Right lobe of liver (tissue), 4 donors: ENCODE measurements around the gene DNASE1L3.

ENCODE experiments used
- POLR2A ChIP-seq: fragments of 450-650 bp; IDR thresholded peaks from one replicate; pipeline ENCODE4 v1.6.1; 2017; ENCODE audit warnings: antibody characterized with exemption, mild to moderate bottlenecking
- TF ChIP-seq, protein P1 (sequence below), 4 donors: fragments of 200-600 bp in 3 of 4; fragments of 450-650 bp in 1 of 4; IDR thresholded peaks; one replicate each; pipeline versions ENCODE4 v1.5.1 to v1.8.0; 2016 to 2022; ENCODE audit warnings: antibody characterized with exemption in 4 of 4, mild to moderate bottlenecking in 2 of 4
- donor health status: DM: no; HTN: no; CAD: no.
- donor health status: DM: no; HTN: no; CAD: no.
- donor health status: DM: no; HTN: yes; CAD: no.

DNA sequence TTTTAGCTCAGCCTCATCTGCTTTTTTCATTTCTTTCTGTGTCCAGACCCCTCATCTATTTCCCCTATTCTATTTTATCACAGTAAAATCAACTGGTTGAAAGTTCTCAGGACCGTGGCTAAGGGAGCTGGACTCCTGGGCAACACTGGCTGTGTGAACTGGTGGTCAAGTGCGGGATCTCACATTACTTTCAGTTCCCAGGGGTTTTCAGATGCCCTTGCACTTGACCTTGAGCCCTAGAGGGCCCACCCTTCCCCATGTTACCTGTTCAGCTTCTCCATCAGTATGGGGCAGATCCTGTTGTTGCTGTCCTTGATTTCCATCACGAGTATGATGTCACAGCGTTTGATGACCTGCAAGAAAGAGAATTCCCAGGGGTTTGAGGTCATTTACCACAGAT, 2.8 kb downstream of the DNASE1L3 start:
- TF ChIP-seq, protein P1, sequence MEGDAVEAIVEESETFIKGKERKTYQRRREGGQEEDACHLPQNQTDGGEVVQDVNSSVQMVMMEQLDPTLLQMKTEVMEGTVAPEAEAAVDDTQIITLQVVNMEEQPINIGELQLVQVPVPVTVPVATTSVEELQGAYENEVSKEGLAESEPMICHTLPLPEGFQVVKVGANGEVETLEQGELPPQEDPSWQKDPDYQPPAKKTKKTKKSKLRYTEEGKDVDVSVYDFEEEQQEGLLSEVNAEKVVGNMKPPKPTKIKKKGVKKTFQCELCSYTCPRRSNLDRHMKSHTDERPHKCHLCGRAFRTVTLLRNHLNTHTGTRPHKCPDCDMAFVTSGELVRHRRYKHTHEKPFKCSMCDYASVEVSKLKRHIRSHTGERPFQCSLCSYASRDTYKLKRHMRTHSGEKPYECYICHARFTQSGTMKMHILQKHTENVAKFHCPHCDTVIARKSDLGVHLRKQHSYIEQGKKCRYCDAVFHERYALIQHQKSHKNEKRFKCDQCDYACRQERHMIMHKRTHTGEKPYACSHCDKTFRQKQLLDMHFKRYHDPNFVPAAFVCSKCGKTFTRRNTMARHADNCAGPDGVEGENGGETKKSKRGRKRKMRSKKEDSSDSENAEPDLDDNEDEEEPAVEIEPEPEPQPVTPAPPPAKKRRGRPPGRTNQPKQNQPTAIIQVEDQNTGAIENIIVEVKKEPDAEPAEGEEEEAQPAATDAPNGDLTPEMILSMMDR (IDR thresholded peaks at IDR 0.05): no peak
- no peak for TF ChIP-seq POLR2A
